ENCODE measurements around the gene ELAVL1.

DNA sequence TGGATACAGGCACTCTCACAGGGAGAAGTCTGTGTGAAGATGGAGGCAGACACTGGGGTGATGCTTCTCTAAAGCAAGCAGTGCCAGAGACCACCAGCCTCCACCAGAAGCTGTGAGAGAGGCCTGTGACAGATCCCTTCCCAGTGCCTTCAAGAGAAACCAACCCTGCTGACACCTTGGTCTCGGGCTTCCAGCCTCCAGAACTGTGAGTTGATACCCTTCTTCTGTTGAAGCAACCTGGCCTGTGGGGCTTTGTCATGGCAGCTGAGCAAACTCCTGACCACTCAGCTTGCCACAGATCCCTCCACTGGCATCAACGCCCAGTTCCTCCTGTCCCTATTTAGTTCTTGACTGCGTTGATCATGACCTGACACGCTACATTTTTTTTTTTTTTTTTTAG, 29.0 kb downstream of the ELAVL1 start:
- TF ChIP-seq, protein P1, sequence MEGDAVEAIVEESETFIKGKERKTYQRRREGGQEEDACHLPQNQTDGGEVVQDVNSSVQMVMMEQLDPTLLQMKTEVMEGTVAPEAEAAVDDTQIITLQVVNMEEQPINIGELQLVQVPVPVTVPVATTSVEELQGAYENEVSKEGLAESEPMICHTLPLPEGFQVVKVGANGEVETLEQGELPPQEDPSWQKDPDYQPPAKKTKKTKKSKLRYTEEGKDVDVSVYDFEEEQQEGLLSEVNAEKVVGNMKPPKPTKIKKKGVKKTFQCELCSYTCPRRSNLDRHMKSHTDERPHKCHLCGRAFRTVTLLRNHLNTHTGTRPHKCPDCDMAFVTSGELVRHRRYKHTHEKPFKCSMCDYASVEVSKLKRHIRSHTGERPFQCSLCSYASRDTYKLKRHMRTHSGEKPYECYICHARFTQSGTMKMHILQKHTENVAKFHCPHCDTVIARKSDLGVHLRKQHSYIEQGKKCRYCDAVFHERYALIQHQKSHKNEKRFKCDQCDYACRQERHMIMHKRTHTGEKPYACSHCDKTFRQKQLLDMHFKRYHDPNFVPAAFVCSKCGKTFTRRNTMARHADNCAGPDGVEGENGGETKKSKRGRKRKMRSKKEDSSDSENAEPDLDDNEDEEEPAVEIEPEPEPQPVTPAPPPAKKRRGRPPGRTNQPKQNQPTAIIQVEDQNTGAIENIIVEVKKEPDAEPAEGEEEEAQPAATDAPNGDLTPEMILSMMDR (IDR thresholded peaks at IDR 0.05 in 2 of 3, conservative IDR thresholded peaks at IDR 0.05 in 1 of 3; ENCODE audit: insufficient read depth in 2 of 3, low read depth in 1 of 3, low read length in 3 of 3) = no peak
- no peak for TF ChIP-seq ARID1B (IDR thresholded peaks at IDR 0.05)
- no peak for TF ChIP-seq POLR2AphosphoS5 (IDR thresholded peaks at IDR 0.05; ENCODE audit: control insufficient read depth, insufficient read depth, low read depth, low read length)
- no peak for TF ChIP-seq ZBTB7A (IDR thresholded peaks at IDR 0.05; ENCODE audit: borderline replicate concordance, control insufficient read depth, low read depth, low read length)
- TF ChIP-seq, protein P2, sequence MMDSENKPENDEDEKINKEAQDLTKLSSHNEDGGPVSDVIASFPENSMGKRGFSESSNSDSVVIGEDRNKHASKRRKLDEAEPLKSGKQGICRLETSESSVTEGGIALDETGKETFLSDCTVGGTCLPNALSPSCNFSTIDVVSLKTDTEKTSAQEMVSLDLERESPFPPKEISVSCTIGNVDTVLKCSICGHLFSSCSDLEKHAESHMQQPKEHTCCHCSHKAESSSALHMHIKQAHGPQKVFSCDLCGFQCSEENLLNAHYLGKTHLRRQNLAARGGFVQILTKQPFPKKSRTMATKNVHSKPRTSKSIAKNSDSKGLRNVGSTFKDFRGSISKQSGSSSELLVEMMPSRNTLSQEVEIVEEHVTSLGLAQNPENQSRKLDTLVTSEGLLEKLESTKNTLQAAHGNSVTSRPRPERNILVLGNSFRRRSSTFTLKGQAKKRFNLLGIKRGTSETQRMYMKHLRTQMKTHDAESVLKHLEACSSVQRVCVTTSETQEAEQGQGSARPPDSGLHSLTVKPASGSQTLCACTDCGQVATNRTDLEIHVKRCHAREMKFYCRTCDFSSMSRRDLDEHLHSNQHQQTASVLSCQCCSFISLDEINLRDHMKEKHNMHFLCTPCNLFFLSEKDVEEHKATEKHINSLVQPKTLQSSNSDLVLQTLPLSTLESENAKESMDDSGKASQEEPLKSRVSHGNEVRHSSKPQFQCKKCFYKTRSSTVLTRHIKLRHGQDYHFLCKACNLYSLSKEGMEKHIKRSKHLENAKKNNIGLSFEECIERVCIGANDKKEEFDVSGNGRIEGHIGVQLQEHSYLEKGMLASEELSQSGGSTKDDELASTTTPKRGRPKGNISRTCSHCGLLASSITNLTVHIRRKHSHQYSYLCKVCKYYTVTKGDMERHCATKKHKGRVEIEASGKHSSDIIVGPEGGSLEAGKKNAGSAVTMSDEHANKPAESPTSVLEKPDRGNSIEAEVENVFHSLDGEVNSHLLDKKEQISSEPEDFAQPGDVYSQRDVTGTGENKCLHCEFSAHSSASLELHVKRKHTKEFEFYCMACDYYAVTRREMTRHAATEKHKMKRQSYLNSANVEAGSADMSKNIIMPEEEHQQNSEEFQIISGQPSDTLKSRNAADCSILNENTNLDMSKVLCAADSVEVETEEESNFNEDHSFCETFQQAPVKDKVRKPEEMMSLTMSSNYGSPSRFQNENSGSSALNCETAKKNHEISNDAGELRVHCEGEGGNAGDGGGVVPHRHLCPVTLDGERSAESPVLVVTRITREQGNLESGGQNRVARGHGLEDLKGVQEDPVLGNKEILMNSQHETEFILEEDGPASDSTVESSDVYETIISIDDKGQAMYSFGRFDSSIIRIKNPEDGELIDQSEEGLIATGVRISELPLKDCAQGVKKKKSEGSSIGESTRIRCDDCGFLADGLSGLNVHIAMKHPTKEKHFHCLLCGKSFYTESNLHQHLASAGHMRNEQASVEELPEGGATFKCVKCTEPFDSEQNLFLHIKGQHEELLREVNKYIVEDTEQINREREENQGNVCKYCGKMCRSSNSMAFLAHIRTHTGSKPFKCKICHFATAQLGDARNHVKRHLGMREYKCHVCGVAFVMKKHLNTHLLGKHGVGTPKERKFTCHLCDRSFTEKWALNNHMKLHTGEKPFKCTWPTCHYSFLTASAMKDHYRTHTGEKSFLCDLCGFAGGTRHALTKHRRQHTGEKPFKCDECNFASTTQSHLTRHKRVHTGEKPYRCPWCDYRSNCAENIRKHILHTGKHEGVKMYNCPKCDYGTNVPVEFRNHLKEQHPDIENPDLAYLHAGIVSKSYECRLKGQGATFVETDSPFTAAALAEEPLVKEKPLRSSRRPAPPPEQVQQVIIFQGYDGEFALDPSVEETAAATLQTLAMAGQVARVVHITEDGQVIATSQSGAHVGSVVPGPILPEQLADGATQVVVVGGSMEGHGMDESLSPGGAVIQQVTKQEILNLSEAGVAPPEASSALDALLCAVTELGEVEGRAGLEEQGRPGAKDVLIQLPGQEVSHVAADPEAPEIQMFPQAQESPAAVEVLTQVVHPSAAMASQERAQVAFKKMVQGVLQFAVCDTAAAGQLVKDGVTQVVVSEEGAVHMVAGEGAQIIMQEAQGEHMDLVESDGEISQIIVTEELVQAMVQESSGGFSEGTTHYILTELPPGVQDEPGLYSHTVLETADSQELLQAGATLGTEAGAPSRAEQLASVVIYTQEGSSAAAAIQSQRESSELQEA (IDR thresholded peaks at IDR 0.05; ENCODE audit: low read depth) = no peak
- TF ChIP-seq, protein P3, sequence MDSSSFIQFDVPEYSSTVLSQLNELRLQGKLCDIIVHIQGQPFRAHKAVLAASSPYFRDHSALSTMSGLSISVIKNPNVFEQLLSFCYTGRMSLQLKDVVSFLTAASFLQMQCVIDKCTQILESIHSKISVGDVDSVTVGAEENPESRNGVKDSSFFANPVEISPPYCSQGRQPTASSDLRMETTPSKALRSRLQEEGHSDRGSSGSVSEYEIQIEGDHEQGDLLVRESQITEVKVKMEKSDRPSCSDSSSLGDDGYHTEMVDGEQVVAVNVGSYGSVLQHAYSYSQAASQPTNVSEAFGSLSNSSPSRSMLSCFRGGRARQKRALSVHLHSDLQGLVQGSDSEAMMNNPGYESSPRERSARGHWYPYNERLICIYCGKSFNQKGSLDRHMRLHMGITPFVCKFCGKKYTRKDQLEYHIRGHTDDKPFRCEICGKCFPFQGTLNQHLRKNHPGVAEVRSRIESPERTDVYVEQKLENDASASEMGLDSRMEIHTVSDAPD (CRISPR knock-in tag; IDR thresholded peaks at IDR 0.05) = no peak
- TF ChIP-seq, protein P4, sequence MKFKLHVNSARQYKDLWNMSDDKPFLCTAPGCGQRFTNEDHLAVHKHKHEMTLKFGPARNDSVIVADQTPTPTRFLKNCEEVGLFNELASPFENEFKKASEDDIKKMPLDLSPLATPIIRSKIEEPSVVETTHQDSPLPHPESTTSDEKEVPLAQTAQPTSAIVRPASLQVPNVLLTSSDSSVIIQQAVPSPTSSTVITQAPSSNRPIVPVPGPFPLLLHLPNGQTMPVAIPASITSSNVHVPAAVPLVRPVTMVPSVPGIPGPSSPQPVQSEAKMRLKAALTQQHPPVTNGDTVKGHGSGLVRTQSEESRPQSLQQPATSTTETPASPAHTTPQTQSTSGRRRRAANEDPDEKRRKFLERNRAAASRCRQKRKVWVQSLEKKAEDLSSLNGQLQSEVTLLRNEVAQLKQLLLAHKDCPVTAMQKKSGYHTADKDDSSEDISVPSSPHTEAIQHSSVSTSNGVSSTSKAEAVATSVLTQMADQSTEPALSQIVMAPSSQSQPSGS (CRISPR knock-in tag; IDR thresholded peaks at IDR 0.05) = no peak
- TF ChIP-seq PURB (CRISPR knock-in tag; IDR thresholded peaks at IDR 0.05; ENCODE audit: low read depth) = no peak
- TF ChIP-seq, protein P5, sequence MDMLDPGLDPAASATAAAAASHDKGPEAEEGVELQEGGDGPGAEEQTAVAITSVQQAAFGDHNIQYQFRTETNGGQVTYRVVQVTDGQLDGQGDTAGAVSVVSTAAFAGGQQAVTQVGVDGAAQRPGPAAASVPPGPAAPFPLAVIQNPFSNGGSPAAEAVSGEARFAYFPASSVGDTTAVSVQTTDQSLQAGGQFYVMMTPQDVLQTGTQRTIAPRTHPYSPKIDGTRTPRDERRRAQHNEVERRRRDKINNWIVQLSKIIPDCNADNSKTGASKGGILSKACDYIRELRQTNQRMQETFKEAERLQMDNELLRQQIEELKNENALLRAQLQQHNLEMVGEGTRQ (CRISPR knock-in tag; IDR thresholded peaks at IDR 0.05) = no peak
- TF ChIP-seq SP1 (CRISPR knock-in tag; IDR thresholded peaks at IDR 0.05) = no peak
- no peak for TF ChIP-seq YY1 (IDR thresholded peaks at IDR 0.05; ENCODE audit: borderline replicate concordance in 1 of 3, control insufficient read depth in 1 of 3, extremely low read depth in 1 of 3, insufficient read depth in 3 of 3, insufficient read length in 1 of 3, insufficient replicate concordance in 2 of 3, low read depth in 1 of 3, low read length in 2 of 3)
- TF ChIP-seq BMI1 (IDR thresholded peaks at IDR 0.05; ENCODE audit: low read length) = no peak
- no peak for TF ChIP-seq MYC (IDR thresholded peaks at IDR 0.05; ENCODE audit: low read depth, low read length)
- TF ChIP-seq MYC (CRISPR knock-in tag; IDR thresholded peaks at IDR 0.05; ENCODE audit: borderline replicate concordance, low read depth) = no peak
